ENCODE results near the gene VPS54.

- TF ChIP-seq, protein P1, sequence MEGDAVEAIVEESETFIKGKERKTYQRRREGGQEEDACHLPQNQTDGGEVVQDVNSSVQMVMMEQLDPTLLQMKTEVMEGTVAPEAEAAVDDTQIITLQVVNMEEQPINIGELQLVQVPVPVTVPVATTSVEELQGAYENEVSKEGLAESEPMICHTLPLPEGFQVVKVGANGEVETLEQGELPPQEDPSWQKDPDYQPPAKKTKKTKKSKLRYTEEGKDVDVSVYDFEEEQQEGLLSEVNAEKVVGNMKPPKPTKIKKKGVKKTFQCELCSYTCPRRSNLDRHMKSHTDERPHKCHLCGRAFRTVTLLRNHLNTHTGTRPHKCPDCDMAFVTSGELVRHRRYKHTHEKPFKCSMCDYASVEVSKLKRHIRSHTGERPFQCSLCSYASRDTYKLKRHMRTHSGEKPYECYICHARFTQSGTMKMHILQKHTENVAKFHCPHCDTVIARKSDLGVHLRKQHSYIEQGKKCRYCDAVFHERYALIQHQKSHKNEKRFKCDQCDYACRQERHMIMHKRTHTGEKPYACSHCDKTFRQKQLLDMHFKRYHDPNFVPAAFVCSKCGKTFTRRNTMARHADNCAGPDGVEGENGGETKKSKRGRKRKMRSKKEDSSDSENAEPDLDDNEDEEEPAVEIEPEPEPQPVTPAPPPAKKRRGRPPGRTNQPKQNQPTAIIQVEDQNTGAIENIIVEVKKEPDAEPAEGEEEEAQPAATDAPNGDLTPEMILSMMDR (IDR thresholded peaks at IDR 0.05; ENCODE audit: insufficient read depth, low read depth, low read length) = no peak
- no peak for TF ChIP-seq EZH2 (IDR thresholded peaks at IDR 0.05; ENCODE audit: insufficient read depth, low read length)
These were observed 144.1 kb downstream of the VPS54 start for GRCh38 chr2:63875131-63875527.

Measured in astrocyte (in vitro differentiated cells and primary cell).